Hippocampal formation (tissue), 2 donors: ENCODE measurements around the gene HOXA13.

Source experiments
- DNase-seq, 2 donors: peaks; one replicate each; lab custom pipeline; 2025; lab: John Stamatoyannopoulos, UW

Gene HOXA13

DNA sequence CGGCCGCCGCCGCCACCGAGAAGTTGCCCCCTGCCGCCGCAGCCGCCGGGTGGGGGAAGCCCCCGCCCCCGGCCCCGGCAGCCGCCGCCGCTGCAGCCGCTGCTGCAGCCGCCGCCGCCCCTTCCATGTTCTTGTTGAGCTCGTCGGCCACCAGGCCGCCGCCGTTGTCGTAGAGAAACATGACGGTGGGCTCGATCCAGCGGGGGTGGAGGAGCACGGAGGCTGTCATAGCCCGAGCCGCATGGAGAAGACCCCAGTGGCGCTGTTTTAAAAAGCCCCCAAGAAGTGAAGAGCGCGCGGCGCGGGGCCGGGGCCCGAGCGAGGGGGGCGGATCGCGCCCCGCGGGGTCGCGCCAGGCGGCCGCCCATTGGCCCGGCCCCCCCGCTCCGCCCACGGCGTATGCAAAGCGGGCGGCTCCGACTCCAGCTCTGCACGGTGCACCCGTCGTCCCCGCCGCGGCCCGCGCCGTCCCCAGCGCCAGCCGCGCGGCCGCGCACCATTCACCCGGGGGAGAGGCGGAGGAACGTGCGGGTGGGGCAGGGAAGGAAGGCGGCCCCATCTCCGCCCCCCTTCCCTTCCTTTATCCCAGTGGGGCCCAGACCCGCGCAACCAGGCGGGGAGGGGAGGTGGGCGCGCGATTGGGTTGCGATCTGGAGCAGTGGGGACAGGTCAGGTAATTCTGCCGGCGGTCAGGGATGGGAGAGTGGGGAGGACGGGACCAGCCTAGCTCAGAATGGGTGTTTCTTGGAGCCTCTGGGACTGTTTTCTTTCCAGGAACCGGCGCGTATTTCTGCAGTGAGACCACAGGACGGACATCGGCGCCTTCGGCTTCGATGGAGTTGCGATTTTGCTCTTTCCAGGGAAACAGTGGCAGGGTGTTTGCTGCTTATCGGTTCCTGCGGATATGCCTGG lies at the start of gene HOXA13:
Gene HOXA13, minus strand, starts transcription at position 243 of the 912 bp plus-strand sequence. Its CDS starts 14 bp downstream, at position 229.
- DNase-seq, result no peak

DNA sequence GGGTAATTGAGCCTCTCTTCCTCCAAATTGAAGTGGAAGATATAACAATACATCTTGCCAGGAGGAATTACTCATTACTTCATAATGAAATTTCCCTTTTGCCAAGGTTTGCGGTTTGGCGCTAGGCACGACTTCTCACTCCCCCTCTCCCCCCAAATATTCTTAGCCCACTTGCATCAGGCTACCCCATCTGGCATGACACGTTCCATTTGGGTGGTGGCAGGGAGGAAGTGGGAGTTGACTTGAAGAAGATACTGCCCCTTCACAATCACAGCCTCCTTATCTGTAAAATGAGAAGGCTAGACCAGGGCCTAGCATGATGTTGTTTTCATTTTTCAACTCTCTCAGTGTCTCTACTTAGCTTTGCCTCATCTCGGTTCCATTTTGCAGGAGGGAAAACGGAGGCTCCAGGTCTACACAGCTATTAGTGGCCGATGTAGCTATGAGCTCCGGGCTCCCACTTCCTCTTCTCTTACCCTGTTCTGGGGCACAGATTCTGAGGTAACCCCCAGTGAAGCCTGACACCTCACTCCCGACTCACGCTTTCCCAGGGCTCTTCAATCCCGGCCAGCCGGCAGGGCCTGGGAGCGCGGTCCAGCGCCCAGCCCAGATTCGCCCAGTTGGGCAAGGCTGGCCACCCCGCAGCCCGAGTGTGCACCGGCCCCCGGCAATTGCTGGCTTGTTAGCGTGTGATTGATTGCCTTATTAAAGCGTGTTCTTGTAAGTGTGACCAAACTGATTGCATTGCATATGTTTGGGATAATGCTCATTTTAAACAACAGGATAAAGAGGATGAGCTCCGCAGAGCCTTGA lies 49.2 kb upstream of the HOXA13 start:
- no peak for DNase-seq

DNA sequence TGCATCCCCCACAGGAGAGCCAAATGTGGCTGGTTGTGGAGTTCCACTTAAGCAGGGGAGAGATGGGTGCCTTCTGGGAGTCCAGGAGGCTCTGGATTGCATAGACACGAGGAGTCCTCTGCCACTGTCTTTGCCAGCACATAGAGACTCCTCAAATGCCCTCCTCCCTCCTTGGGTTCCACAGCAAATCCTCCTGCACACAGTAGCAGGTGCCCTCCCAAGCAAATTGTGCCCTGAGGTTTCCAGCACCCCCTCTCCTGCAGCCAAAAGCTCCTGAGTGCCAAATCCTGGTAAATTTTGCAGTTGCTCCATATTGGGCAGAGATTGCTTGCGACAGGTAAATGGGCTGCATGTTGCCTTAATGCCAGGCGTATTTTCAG lies 48.5 kb upstream of the HOXA13 start:
- no peak for DNase-seq

DNA sequence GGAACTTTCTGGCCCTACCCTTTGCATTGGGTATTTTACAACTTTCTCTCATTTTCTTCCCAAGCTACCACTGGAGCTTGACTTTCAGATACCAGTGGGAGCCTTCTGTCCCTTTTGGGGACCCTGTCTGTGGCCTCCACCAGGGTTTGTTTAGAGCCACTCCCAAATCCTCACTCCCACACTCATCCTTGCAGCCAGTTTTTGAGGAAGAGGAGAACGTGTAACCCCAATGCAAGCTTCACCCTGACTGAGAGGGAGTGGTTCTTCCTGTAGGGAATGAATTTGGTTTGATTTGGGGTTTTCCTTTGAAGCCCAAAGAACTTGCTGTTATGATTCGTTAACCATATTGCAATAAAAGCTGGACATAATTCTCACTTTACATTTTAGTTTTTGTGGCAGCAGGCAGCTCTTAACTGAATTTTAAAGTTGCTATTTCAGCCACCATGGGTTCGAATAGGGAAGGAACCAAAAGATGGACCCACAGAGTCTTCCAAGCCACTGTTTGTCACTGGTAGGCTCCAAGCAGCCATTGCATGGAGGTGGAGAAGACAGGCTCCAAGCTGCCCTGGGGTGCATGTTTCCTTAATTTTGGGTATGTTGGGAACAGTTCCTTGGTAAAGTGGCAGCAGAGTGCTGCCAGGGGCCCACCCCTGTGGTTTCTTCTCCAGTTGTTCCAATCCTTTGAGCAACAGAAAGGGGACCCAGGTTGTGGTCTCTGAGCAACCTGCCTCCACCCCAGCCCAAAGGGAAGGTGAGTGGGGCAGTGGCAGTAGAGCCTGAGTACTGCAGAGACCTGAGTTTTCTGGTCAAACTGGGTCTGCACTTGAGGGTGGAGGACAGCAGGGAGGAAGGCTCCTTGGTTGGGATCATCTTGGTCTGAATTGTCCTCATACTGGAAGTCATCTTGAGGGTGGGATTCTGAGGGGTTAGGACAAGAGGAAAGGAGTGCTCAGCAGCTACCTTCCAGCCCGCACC lies 47.8 kb upstream of the HOXA13 start:
- no peak for DNase-seq

DNA sequence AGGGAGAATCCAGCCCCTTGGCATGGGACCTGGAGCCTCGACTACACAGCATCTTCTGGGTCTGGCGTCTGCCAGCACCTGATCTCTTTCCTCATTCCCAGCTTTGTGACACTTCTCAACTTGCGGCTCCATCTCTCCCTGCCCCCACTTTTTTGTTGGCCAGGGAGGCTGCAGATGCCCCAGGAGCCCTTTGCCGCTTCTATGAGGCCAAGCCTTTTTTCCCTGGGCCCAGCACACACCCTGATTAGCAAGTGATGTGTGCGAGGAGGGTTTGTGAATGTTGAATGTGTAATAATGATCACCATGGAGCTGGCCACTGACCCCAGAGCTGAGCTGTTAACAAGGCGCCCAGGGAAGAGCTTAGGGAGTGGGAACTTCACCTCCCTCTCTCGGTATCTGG lies 47.1 kb upstream of the HOXA13 start:
- DNase-seq, result no peak

DNA sequence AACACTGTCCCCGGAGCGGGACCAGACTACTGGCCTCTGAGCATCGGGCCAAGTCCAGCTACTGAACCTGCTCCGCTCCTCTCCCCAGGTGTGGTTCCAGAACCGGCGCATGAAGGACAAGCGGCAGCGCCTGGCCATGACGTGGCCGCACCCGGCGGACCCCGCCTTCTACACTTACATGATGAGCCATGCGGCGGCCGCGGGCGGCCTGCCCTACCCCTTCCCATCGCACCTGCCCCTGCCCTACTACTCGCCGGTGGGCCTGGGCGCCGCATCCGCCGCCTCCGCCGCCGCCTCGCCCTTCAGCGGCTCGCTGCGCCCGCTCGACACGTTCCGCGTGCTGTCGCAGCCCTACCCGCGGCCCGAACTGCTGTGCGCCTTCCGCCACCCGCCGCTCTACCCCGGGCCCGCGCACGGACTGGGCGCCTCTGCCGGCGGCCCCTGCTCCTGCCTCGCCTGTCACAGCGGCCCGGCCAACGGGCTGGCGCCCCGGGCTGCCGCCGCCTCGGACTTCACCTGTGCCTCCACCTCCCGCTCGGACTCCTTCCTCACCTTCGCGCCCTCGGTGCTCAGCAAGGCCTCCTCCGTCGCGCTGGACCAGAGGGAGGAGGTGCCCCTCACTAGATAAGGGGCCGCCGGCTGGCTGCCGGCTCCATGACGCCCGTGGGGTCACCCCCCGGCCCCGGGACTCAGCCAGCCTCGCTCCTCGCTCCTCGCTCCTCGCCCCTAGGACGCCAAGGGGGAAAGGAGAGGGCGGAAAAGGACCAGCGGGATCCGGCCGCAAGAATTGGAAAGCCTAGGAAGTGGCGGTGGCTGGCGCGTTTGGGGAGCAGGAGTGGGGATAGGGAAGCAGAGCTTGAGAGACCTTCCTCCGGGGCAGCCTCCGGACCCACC lies 46.2 kb upstream of the HOXA13 start:
- DNase-seq, result no peak

DNA sequence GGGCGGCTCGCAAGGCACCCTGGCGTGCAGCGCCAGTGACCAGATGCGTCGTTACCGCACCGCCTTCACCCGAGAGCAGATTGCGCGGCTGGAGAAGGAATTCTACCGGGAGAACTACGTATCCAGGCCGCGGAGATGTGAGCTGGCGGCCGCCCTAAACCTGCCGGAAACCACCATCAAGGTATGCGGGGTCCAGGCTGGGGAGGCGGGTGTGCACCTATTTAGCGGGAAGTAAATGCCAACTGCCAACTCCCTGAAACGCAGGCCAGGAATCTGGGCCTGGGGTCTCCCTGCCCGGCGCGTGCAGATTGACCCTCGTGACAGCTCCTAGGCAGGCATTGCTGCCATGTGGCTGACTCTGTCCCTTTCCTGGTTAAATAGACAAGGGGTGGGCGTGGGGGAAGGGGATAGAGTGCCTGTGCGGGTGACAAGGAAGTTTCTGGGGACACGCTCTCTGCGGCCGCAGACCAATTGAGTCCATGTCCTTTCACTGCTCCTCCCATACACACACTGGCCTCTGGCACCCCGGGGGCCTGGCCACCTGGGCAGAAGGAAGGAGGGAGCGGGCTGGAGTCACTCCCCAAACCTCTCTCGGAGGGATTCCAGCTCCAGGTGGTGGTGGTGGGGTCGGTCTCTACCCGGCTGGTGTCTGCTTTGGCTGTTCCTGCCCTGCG lies 45.4 kb upstream of the HOXA13 start:
- no peak for DNase-seq

DNA sequence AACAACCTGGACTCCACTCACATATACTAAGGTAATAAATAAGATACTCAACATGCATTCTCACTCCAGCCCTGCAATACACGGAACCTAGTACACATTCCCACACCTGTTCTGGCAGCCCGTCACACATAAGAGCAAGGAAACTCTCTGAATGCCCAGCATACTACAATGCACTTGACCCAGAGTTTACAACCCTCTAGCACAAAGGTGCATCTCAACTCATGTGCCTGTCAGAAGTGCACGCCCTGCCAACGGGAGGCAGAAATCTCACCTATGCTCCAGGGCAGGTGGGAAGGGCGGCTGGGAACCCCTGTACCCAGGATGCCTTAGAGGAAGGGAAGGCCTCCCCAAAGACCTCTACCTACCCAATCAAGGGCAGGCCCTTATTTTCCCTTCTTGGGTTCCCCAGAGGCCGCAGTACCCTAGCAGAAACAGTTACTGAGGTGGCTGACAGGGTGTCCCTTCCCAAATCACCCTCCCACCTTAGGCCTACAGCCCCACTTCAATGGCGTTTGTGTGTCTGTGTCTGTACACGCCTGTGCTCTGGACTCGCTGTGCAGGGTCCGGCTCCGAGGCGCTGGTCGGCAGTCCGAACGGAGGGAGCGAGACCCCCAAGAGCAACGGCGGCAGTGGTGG lies 44.7 kb upstream of the HOXA13 start:
- no peak for DNase-seq

DNA sequence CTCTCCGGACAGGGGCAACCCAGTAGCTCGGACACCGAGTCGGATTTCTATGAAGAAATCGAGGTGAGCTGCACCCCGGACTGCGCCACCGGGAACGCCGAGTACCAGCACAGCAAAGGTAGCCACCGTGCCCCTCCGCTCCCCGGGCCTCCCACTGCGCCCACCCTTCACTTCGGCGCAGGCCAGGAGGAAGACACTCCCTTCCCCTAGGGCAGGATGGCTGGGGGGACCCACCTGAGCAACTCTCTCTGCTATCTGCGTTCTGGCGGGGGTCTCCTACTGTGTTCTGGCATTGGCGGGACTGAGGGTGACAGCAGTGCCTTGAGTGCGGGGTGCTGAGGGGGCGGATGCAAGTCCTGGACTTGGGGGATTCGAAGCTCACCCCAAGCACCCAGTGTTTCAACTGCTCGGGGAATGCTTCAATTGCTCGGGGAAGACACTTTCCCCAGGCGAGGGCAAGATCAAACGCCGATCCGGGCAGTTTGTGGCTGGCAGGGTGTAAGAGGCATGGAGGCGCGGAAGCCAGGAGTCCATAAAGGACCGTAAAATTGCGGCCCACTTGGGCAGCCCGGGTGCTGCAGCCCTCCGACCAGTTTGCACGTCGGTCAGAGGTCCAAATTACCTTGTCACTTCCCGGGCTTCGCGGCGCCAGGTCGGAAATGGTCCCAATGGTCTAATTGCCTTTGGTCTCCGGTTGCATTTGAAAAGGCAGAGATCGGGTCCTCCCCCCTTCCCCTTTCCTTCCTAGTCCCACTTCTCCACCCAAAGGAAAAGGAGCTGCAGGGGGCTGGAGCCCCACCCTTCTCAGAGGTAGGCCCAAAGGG lies 43.7 kb upstream of the HOXA13 start:
- no peak for DNase-seq

DNA sequence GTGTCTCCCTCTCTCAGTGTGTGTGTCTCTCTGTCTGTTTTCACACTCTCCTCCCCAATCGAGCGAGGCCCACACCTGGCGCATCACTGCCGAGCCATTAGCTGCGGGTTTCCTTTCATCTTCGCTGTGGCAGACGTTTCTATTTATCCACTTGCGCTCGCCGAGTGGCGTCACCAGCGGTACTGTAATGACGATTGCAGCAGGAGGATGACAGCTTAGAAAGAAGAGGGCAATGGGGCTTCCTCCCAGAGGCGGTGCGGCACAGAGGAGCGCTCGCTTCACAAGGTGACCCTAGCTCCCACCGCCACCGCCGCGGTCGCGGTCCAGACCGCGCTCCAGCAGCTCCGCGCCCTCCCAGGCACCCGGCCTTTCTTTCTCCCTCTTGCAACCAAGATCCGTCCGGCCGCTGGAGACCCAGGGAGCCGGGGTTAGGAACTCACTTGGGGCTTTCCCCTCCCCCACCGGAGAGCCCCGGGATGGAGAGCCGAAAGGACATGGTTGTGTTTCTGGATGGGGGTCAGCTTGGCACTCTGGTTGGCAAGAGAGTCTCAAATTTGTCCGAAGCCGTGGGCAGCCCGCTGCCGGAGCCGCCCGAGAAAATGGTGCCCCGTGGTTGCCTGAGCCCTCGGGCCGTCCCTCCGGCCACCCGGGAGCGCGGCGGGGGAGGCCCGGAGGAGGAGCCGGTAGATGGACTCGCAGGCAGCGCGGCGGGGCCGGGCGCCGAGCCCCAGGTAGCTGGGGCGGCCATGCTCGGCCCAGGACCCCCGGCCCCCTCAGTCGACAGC lies 42.9 kb upstream of the HOXA13 start, which contains the start of gene EVX1:
Gene EVX1, plus strand, starts transcription at position 248 of the 785 bp plus-strand sequence. Its CDS starts 229 bp downstream, at position 477.
- DNase-seq, result no peak

DNA sequence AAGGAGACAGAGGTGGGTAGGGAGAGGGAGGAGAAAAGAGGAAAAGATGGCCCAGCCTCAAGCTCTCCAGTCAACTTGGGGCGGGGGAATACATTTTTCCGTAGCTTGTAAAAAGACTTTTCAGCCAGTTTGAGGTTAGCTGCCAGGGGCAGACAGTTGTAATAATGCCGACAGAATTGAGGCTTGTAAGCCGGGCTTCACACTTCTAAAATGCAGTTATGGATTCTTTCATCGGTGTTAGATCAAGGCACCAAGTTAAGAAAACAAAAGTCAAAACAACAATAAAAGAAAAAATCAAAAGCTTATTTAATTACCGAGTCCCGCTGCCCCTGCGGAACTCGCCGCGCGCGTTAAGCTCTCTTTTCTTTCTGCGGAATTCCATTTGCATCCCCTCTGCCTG lies 42.3 kb upstream of the HOXA13 start:
- DNase-seq, result no peak

DNA sequence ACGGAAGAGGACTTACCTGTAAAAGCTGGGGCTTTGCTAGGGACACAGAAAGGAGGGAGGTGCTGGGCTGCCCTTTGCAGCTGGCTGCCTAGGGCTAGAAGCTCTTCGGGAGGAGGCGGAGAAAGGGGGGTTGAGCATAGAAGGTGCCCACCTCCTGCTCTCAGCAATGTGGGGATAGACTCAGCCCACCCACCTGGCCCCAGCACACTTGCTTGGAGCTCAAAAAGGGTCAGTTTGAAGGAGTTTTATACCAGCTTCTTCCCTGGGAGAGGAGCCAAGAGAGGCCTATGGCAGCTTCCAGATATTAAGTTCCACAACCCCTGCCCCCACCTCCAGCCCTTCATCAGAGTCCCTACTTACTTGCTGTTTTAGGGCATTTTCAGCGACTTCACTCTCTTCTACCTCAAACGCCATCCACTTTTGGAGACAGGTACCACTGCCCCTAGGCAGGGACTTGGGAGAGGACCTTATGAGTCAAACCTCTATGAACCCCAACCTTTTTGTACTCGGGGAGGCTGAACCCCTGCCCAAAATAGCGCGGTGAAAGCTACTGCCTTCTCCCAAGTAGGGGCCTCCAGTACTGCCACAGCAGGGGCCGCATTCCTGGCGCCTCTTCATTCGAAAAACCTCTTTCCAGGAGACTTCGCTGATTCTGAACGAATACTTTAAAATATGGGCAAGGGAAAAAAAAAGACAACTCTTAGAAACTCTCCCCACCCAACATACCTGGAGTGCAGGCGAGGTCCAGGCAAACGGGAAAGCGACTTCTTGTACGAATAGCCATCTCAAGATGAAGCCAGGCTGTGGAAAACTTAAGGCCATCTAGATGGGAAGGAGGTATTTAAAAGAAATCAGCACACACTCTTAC lies 41.5 kb upstream of the HOXA13 start:
- DNase-seq, result no peak

DNA sequence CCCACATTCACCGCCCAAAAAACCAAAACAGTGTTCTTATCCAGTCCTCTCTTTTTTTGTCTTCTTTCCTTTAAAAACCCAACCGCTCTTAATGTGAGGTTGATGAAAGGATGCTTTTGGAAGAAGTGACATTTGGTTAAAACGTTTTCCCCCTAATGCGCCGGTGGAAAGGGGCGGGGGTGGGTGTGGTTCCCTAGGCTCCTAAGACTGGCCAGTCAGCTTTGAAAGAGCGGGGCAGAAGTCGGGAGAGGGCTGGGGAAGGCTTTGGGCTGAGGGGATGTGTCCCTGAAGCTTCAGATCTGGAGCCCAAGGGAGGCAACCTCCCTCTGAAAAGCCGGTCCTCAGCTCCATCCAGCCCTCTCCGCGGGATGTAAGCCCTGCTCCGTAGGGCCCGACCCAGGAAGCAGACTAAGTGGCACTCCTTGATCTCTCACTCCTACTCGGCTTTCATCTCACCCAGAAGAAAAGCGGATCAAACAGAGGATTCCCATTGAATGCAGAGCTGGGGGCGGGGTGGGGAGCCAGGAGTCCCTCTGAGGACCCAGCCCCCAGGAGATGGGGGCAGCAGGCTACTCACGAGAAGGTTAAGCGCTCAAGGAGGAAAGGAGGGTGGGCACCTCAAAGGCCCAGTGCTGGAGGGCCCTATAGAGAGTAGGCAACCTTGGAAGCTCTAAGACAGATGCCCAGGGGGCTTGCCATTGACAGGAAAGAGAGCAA lies 40.3 kb upstream of the HOXA13 start:
- no peak for DNase-seq

DNA sequence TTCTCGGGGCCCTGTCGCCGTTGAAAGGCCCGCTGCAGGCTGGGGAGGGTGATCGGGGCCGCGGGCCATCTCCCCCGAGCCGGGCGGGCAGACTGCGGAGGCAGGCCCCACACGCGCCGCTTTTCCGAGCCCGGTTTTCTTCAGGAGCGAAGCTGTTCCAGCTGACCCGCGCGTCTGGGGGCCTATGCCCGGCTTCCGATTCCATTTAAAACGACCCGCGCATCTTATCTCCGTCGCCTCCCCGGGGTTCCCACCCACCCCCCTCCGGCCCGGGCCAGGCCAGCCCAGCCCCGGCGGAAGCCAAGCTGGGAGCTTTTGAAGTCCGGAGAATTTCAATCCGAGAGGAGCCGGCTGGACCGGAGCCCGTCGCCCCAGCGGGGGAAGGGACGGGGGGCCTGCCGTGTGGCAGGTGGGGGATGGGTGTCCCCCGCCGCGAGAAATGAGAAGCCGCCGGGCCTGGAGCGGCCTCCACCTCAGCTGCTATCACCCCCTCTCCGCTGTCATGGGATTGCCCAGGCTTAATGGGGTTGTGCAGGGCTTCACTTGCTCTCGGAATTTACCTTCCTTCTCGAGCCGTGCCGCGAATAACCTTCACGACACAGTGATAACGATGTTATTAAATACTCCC lies 39.6 kb upstream of the HOXA13 start:
- DNase-seq, result no peak

DNA sequence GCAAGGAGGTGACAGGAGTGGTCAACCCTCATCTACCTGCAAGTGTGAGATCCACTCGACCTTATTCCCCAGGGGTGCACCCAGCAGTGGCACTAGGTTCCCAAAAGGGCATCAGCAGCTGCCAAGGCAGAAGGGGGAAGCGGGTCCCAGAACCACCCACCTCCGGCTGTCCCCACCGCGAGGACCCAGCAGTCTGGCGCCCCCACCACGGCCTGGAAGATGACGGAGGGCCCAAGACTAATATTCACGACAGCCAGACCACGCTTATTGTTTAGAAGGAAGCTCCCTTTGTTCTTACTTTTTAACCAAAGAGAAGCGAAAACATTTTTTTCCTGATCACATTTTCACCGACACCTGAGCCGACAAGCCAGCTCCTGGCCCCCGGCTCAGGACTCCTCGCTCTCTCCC lies 39.1 kb upstream of the HOXA13 start:
- DNase-seq, result no peak
